HG03565 (cell line): ENCODE data around the gene ZC3H18.

Source experiments
- ATAC-seq: cut with Tn5 transposase; IDR thresholded peaks from one replicate; pipeline ENCODE4 v1.9.1; 2021; ENCODE audit warnings: mild to moderate bottlenecking, moderate library complexity; ENCODE audit not compliant: unreplicated experiment

ZC3H18 gene

DNA sequence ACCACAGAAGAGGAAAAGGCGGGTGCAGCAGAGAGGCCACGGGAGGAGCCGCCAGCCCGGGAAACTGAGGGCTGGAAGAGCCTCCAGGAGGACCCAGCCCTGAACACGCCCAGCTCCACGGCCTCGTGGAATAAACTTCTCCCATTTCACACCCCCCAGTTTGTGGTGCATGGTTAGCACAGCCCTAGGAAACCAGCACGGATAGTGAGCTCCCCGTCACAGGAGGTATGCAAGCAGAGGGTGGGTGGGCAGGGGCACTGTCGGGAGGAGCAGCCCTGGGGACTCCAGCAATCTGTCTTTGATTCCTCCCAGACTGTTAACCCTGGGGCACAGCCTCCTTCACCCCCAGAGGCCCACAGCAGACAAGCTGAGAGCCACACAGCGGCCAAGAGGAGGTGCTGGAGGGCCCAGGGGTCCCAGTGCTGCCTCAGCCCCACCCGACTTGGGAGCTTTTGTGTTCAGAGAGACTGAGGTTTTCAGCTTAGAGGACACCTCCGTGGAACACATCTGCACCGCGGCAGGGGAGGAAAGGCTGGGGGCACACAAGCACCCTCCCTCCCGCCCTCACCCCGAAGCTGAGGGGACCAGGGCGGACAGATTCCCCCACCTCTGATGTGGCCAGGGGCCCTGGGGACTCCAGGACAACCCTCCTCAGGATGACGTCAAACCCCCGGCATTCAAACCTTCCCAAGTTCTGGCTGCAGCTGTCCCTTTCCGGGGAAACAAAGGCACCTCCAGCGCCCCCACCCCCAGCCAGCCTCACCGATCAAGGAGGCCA lies 66.5 kb downstream of the ZC3H18 start:
- no peak for ATAC-seq

DNA sequence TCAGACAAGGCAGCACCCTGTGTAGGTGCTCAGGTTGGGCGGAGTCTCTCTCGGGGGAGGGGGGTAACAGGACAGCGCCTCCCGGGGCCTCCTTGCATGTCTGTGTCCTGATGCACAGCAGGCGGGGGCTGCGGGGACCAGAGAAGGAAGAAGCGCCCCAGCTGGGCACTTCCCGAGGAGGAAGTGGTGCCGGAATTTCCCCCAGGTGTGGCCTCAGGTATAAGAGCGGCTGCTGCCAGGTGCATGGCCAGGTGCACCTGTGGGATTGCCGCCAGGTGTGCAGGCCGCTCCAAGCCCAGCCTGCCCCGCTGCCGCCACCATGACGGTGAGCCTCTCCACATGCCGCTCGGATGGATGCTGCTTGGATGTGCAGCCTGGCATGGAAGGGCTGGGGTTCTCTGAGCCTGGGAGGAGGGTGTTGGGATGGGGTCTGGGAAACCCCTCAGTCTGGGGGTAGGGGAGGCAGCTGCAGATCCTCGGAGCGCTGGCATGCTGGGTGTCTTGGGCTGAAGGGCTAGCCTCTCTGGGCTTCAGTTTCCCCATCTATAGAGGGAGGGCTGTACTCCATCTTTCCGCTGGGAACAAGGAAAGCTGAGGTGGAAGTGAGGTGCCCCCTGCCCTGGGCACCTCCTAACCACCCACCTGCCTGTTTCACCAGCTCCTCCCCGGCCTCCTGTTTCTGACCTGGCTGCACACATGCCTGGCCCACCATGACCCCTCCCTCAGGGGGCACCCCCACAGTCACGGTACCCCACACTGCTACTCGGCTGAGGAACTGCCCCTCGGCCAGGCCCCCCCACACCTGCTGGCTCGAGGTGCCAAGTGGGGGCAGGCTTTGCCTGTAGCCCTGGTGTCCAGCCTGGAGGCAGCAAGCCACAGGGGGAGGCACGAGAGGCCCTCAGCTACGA lies 68.4 kb downstream of the ZC3H18 start, which contains the start of gene IL17C:
Gene IL17C (plus strand): TSS at position 250 of the 908 bp plus-strand sequence. CDS start 70 bp downstream, at position 320.
- ATAC-seq, result no peak

DNA sequence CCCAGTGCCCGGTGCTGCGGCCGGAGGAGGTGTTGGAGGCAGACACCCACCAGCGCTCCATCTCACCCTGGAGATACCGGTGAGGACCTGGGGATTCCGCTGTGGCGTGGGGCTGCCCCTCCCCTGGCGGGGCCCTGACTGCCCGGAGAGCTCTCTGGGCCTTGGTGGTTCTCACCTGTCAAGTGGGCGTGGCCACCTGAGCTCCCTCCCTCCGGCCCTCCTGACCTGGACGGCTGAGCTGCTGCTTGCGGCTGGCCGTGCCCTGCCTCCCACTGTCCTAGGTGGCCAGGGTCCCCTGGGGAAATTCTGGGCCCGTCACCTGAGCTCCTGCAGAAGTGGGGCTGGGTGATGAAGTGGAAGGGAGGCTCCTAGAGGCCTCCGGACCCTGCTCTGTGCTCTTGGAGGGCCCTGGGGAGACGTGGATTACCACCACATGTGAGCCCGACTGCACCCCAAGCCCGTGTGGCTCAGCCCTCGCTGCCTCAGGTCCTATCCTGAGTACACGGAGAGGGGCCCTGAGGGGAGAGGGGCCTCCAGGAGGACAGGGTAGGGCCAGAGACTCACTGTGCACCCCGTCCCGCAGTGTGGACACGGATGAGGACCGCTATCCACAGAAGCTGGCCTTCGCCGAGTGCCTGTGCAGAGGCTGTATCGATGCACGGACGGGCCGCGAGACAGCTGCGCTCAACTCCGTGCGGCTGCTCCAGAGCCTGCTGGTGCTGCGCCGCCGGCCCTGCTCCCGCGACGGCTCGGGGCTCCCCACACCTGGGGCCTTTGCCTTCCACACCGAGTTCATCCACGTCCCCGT lies 69.2 kb downstream of the ZC3H18 start:
- no peak for ATAC-seq

DNA sequence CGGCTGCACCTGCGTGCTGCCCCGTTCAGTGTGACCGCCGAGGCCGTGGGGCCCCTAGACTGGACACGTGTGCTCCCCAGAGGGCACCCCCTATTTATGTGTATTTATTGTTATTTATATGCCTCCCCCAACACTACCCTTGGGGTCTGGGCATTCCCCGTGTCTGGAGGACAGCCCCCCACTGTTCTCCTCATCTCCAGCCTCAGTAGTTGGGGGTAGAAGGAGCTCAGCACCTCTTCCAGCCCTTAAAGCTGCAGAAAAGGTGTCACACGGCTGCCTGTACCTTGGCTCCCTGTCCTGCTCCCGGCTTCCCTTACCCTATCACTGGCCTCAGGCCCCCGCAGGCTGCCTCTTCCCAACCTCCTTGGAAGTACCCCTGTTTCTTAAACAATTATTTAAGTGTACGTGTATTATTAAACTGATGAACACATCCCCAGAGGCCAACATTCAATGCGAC lies 69.9 kb downstream of the ZC3H18 start:
- no peak for ATAC-seq

DNA sequence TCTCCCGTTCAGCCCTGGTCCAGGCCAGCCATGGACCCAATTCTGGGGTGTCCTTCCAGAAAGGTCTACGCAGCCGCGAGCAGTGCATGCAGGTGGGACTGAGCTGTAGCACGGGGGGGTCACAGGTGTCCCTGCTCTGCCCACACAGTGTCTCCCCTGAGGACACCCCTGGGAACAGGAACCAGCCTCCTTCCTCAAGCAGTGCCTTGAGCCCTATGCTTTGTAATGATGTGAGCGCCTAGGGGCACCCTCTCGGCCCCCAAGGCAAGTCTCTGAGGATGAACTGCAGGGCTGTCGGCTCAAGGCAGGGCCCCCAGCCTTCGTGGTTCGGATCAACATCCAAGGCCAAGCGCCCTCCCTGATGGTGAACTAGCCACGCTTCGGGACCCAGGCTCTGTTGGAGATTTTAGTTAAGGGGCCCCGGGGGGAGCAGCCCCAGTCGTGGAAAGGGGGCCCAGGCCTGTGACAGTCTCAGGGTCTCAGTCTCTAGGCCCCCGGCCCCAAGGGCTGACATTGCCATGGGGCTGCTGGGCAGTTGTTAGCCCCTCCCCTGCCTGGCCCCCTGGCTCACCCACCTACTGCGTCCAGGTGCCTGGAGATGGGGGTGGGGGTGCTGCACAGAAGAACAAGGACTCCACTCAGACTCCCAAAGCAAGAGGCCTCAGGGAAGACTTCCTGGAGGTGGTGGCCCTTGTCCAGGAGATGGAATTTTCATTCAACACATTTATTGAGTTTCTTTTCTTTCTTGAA lies 70.5 kb downstream of the ZC3H18 start:
- ATAC-seq, result no peak

DNA sequence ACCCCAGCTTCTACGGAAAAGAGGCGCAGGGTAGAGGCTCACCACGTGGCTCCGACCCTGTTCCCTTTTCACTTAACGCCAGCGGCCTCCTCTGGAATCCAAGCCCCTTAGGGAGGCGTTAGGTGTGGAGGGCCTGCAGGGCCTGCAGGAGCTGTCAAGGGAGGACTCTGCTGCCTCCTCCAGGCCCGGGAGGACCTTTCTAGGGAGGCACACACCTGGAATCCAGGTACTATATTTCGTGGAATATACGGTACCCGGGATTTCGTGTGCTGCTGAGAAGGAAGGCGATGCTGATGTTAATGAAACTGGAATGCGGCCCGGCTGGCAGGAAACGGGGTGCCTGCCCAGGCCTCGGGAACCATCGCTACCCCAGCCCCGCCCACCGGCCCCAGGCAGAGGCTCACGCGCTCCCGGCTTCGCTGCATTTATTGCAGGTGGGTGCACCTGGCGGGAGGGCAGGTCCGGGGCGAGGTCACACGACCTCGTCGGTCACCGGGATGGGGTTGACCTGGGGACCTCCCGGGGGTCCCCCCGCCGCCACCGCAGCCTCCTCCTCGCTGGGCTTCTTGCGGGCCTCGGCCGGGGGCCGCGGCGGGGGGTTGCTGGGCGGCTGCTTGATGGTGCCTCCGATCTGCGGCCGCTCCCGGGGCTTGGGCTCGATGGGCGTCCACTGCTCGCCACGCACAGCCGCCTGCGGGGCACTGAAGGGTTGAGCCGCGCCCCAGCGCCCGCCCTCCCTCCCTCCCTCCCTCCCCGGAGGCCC lies 72.9 kb downstream of the ZC3H18 start:
- ATAC-seq, result no peak

DNA sequence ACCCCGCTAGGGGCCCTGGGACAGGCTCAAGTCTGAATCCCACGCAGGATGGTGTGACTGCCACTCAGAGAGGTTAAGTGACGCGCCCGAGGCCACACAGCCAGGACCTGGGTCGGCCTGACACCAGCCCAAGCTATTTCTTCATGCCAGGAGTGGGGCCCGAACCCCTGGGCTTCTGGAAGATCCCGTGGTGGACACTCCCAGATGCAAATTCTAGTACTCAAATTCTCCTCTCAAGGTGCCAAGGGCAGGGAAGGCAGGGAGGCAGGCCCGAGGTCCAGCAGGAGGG lies 73.4 kb downstream of the ZC3H18 start:
- ATAC-seq, result no peak

DNA sequence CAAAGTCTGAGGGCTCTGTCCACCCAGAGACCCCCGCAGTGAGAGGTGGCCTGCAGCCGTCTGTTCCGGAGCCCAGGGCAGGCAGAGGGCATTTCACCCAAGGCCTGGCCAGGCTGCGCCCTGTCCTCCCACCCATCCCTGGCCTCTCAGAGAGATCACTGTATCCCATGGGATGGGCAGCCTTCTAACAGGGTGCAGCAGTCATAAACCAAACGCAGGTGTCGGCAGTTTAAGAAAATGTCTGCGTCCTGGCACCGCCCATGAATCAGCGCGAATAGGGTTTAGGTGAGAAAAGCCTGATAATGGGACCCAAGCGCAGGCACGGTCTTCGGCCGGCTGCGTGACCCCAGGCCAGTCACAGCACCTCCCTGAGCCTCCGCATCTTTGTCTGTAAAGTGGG lies 75.3 kb downstream of the ZC3H18 start:
- no peak for ATAC-seq

DNA sequence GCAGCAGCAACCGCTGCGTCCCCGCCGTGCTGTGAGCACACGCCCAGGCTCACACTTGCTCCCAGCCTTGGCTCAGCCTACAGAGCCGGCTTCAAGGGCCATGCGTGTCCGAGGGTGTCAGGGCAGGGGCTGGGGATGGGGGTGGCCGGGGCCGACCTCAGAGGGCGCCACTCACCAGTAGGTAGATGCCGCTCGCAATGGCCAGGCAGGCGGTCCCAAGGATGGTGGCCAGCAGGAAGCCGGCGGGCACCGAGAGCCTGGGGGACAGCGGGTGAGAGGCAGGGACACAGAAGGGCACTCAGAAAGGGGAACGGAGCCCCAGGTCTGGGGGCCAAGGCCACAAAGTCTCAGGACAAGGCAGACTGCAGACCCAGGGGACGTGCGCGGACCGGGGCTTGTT lies 75.7 kb downstream of the ZC3H18 start:
- ATAC-seq, result no peak

DNA sequence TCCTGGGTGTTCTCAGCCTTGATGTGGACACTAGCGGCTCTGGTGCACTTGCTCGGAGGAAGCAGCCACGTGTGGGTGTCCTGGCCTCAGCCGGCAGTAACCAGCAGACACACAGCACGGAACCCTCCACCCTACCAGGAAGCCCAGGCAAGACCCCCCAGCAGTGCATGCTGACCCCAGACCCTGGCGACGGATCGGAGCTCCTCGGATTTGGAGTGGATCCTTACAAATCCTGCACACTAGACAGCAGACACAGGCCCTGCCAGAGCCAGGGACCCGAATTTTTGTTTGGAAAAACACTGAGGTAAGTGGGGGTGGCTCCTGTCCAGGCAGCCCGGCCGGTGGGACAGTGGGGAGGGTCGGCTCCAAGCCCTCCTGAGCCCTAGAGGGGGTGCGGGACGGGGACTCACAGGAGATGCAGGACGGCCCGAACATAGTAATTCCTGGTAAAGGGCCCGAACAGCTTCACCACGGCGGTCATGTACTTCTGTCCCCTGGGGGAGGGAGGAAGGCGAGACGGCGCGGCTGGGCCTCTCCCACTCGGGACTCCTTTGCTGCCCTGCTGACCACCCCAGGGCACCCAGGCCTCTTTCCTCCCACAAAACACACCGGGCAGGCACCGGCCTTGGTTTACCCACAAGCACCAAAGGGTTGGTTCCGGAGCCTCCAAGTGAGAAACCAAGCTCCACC lies 76.3 kb downstream of the ZC3H18 start:
- ATAC-seq, result no peak

DNA sequence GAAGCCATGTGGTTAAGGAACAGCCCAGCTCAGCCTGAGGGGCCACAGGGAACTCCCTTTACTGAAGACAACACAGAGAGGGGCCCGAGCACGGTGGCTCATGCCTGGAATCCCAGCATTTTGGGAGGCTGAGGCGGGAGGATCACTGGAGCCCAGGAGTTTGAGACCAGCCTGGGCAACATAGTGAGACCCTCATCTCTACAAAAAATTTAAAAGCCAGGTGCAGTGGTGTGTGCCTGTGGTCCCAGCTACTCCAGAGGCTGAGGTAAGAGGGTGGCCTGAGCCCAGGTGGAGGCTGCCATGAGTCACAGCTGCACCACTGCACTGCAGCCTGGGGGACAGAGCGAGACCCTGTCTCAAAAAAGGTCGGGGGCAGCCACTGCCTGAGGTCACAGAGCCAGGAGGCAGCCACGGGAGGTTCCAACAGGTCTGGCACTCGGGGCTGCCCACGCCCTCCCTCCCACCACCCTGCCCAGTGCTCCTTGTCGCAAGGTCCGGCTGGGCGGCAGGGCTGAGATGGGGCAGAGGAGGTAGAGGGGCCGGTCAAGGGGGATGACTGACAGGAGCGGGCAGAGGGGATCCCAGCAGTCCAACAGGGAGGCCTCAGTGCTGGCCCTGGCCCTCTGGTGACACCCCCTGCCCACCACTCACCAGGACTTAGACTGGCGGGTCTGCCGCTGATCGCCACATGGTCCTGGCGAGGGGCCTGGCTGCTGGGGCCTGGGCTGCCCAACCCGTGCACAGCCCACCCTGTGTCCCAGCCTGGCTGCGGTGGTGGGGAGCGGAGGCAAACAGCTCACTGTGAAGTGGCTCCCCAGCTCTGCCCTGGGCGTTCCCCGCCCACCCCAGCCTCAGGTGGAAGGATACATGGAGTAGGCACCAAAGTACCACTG lies 77.2 kb downstream of the ZC3H18 start:
- no peak for ATAC-seq

DNA sequence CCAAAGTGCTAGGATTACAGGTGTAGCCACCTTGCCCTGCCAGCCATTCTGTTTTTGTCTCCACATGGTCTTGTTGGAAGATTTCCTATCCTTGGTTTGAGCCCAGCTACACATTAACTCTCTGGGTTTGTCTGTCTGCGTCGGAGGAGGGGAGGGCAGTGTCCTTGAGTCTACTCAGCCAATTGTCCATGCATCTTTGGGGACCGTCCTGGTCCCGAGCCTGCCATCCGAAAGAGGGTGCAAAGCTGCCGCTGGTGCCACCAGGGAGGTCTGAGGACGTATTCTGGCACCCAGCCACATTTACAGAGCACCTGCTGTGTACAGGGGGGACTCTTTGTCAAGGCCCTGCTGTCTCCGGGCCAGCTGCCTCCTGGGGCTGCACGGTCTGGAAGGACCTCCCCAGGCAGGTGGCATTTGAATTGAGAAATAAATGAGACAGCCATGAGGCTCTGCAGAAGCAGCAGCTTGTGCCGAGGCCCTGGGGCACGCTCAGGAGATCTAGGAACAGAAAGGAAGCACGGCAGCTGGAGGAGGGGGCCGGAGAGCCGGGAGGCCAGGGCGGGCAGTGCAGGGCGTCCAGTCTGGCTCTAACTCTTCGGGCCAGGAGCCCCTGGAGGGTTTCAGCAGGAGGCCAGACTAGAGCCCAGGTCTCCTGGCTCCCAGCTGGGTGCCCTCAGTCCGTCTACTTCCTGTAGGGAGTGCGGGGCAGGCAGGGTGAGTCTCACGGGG lies 79.2 kb downstream of the ZC3H18 start:
- no peak for ATAC-seq

DNA sequence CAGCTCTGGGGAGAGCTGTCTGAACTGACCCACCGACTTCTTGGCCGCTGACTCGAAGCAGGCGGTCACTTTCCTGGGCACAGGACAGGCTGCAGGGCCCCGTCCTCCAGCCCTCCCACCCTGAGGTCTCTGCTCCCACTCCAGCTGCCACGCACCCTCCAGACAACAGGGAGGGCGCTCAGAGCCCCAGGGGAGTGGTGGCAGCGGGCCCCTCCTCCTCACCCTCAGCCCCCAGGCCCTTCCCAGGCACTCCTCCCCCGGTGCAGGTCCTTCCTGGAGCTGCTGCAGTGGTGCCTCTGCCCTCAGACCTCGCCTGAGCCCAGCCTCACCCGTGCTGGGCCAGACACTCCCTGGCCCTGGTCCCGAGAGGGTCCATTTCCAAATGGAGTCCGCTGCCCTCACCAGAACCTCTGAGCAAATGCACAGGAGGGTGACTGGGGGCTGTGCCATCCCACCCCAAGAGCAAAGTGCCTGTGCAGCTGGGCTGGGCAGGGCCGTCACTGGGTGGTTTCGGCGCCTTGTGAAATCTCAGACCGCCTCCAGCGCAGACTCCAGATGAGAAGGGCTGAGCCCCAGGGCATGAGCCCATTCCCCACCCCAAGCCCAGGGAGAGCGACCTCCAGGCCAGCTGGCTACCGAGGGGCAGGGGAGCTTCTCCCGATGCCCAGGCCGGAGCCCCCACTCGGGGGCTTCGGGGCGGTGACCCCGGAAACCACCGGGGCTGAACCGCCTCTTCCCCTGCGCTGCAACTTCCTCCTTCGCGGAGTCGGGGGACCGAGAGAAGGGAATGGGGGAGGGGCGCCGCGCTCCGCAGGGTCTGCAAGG lies 79.9 kb downstream of the ZC3H18 start:
- ATAC-seq, result peak; percentile 6

DNA sequence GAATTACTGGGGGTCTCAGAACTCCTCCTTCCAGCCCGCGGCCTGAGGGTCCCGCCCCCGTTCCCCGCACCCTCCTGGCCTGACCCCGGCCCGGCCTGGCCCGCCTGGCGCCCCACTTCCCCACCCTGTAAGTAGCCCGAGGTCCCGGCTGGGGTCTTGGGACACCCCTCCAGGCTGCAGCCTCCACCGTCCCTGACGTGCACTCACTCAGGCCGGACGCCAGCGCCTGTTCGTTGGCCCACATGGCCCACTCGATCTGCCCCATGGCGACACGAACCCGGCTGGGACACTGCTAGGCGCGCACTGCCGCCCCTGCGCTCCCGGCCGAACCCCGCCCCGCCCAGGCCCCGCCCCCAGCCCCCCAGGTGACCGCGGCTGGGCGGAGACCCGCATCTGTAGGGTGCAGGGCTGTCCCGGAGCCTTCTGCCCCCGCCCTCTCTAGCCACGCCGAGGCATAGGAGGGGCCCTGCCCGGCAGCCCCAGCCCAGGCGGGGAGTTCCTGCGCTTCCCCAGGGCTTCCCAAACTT lies 80.6 kb downstream of the ZC3H18 start, which contains the start of gene CYBA:
Gene CYBA (minus strand): TSS at position 305 of the 527 bp plus-strand sequence. CDS start 40 bp downstream, at position 265.
- ATAC-seq, result peak; percentile 42

DNA sequence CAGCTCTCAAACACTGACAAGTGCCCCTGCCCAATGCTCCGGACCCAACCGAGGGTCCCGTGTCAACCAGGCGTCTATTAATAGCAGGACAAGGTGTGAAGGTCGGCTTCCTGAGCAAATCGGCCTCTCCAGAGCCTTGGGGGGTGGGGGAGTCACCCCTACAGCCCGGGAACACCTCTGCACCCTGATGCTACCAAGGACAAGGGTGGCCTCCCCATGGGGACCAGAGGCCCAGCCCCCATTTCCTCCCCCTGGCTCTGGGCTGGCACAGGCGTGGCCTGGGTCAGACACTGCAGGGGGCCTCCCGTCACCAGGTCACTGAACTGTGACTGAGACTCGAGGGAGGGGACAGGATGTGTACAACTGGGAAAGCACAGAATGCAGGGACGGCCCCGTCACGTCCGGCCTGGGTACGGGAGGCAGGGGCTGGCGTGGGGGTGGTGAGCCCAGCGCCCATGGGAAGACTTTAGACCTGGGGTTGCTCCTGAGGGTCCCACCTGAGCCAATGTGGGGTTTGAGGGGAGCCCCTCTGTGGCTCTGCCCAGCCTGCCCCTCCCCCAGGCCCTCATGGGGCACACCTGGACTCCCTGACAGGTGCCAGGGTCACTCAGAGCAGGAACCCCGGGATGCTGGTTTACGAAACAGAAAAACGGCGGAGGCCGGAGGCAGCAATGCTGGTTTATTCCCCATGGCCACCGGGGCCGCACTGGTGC lies 81.2 kb downstream of the ZC3H18 start:
- ATAC-seq, result peak; percentile 55
